GM19239 (cell line): ENCODE data around the gene TH.

ENCODE experiments used
- DNase-seq: peaks from one replicate; pipeline ENCODE4 v3.0.0; 2011; ENCODE audit warnings: low spot score; ENCODE audit not compliant: insufficient read length
- FAIRE-seq: peaks from 2 replicates; lab custom pipeline; 2011; peaks lifted over from hg19 to GRCh38; lab: Jason Lieb, UNC

TH gene

DNA sequence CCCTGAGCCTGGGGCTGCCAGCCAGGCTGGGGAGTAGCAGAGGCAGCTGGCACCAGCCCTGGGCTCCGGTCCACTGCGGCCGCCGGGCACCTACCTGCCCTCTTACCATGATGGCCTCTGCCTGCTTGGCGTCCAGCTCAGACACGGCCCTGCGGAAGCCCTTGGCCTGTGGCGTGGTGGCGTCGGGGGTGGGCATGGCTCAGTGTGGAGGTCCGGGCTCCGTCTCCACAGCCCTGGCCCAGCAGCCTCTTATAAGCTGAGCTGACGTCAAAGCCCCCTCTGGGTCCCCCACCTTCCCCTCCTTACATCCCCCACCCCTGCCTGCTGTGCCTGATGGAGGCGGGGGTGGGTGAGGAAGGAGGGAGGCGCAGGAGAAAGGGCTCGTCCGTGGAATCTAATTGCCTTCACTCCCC lies at the start of gene TH:
TH (minus strand) TSS at position 225 of the 413 bp plus-strand sequence; CDS start at position 196, 29 bp downstream.
- DNase-seq: no peak
- no peak for FAIRE-seq

DNA sequence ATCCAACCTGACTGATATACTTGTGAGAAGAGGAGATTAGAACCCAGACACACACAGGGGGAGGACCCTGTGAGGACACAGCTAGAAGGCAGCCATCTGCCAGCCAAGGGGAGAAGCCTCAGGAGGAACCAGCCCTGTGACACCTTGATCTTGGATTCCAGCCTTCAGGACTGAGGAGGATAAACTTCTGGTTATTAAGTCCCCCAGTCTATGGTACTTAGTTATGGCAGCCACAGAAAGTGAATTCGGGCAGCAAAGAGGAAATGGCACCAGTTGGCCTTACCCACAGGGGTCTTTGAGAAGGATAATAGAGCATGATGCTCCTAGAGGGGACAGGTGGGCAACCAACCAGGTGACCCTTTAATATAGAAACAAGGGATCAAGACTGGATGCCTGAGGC lies 49.4 kb upstream of the TH start:
- no peak for DNase-seq
- no peak for FAIRE-seq

DNA sequence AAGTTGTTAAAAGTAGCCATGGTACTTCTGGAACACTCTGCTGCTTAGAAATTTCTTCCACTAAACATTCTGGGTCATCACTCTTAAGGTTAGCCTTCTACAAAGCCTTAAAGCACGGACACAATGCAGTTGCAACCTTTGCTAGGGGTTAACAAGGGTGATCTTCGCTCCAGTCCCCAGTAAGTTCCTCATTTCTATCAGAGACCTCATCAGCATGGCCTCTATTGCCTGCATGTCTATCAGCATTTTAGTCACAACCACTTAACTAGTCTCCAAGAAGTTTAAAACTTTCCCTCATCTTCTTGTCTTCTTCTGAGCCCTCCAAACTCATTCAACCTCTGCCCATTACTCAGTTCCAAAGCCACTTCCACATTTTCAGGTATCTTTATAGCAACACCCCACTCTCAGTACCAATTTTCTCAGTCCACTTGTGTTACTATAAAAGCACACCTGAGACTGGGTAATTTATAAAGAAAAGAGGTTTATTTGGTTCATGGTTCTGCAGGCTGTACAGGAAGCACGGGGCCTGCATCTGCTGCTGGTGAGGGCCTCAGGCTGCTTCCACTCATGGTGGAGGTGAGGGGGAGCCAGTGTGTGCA lies 48.7 kb upstream of the TH start:
- DNase-seq (no peak), FAIRE-seq (no peak)

DNA sequence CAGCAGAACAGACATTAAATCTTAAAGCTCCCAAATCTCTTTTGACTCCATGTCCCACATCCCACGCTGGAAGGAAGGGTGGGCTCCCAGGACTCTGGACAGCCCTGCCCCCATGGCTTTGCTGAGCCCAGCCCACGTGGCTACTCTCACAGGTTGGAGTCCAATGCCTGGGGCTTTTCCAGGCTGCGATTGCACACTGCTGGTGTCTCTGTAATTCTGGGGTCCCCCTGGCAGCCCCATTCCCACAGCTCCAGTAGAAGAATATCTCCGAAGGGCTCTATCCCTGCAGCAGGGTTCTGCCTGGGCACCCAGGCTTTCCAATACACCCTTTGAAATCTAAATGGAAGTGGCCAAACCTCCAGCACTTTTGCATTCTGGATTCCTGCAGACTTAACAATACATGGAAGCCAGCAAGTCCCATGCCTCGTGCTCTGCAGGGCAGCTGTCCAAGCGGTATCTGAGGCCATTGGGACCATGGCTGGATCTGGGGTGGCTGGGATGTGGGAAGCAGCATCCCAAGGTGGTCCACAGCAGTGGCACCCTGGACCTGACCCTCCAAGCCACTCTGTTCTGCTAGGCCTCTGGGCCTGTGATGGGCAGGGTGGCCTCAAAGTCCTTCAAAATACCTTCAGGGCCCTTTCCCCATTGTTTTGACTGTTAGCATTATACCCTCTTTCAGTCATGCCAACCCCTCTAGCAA lies 47.9 kb upstream of the TH start:
- DNase-seq (no peak), FAIRE-seq (no peak)

DNA sequence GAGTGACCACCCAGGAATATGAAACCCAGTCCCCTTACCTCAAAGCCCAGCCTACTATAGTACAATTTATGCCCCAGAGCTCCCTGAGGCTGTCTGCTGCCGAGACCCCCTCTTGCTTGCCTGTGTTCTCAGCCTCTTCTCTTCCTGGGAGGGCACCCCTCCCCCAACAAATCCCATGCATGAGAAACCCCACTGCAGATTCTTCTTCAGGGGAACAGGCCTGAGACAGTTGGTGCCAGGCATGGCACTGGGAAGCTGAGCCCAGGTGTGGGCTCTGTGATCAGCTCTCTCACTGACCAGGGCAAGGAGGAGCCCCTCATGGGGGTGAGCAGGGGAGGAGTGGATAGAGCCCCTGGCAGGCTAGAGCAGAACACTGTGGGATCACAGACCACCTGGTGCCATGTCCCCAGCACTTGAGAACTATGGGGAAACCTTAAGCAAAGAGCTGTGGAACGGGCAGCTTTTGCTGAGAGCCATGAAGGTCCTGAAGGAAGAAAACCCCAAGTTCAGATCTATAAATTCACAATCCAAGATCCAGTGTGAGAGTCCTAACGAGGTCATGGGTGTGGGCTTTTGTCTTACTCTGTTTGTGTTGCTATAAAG lies 46.5 kb upstream of the TH start:
- DNase-seq: no peak
- FAIRE-seq: no peak

DNA sequence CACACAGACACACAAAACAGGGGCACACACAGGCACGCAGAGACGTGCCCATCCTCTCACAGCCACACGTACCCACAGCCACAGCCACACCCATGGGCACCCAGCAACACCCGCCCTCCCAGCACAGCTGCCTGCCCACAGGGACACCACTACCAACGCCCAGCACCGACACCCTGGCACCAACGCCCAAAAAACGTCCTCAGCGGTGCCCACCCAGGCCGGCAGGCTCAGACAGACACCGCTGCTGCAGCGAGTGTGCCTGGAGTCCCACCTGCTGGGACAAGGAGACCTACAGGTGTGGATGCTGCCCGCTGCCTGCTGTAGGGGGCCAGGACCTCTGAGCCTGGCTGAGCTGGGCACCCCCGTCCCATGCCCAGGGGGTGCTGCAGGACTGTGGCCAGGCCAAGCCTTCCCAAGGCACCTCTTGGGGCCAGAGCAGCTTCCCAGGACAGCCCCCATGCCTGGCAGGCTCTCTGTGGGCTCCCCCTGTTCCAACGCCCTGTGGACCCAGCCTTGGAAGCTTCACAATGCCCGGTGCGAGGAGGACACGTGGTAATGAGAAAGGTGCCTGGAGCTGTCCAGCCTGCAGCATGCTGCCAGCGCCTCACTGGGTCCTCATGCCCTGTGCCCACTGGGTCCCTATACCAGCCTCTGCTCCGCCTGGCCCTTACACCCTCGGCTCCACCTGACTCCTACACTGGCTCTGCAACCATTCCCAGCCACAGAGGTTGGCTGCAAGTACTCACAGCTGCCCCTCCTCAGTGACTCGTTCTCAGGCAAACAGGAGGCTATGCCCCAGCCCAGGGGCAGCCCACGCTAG lies 45.8 kb upstream of the TH start:
- DNase-seq: no peak

DNA sequence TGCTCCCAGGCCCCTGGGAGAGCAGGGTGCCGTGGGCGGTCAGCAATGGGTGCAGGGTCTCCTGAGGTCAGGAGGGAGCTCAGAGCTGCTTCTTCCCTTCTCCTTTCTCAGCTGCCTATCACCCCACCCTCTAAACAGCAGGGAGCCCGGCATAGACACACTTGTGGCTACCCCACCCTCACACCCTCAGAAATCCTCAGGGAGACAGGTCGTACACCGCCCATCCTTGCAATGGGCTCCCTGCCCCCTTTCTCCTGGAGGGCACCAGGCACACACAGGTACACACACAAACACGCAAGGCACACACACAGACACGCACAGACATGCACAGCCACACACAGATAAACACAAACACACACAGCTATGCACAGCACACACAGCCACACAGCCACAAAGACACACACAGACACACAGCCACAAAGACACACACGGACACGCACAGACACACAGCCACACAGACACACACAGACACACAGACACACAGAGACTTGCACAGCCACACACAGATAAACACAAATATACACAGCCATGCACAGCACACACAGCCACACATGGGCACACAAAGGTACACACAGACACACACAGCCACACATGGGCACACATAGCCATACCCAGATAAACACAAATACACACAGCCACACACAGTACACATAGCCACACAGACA lies 44.9 kb upstream of the TH start:
- FAIRE-seq (no peak), DNase-seq (no peak)

More for the DNA sequence above, 45.8 kb upstream of the TH start:
- no peak for FAIRE-seq

DNA sequence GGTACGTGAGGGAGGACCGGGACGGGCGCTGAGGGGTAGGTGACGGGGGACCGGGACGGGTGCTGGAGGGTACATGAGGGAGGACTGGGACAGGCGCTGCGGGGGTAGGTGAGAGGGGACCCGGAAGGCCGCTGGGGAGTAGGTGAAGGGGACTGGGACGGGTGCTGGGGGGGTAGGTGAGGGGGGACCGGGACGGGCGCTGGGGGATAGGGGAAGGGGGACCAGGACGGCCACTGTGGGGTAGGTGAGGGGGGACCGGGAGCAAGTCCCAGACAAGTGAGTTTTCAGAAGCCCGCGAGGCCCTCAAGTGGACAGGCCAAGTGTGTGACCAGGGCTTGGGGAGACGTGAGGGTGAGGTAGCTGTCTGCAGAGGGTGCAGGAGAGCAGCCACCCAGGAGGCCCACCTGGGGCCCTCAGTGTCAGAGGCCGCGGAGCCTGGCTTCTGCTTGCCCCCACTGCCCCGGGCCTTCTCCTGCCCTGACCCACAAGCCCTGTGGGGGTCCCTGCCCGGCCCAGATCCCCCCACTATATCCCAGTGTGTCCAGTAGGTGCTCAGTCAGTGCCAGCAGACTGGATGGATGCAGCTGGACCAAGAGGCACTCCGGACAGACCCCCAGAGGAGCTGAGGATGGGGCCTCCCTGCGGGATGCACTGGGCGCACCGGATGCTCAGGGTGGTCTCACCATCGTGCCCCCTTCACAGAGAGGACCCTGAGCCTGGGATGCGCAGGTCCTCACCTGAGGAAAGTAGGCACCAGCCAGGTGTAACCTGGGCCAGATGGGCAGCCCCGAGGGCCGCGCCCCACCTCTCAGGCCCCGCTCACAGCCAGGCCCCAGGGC lies 44.2 kb upstream of the TH start:
- no peak for DNase-seq
- FAIRE-seq: no peak

DNA sequence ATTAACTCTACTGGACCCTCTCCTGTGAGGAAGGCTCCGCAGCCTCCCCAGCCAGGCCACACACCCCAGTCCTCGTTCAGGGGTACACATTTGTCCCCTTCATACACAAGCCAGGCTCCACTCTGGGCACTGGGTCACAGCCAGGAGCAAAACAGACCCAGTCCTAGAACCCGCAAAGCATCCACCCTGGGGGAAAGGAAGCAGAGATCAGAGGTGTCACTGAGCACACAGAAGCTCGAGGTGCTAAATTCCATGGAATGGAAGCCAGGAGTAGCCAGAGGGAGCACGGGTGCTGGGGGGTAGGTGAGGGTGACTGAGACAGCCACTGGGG lies 43.6 kb upstream of the TH start:
- no peak for FAIRE-seq
- DNase-seq: no peak

DNA sequence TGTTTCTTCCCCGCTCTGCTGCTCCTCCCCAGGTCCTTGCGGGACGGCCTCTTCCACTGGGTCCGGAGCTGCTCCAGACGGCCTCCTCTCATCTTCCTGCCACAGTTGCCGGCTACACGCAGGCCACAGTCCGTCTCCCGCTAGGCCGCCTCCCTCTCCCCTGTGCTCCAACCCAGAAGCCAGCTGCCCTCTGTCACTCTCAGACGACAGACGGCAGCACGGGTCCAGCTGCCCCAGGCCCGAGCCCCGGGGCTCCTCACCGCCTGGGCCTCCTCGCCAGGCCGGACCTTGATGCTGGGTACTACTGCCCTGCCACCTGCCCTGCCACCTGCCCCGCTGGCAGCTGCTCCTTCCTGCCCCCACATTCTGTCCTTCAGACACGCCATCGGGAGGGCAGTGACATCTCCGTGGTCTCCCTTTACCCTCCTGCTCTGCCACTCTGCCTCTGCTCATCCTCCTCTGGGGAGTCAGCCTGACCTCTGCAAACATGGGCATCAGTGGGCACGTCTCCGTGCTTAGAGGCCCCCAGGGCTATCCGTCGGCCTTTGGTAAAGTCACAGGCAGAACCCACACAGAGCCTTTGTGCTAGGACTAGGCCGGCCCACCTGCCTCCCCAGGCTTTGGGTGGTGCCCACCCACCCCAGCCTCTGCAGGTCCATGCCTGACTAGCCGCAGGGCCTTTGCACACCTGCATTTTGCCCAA lies 43.1 kb upstream of the TH start:
- no peak for FAIRE-seq

DNA sequence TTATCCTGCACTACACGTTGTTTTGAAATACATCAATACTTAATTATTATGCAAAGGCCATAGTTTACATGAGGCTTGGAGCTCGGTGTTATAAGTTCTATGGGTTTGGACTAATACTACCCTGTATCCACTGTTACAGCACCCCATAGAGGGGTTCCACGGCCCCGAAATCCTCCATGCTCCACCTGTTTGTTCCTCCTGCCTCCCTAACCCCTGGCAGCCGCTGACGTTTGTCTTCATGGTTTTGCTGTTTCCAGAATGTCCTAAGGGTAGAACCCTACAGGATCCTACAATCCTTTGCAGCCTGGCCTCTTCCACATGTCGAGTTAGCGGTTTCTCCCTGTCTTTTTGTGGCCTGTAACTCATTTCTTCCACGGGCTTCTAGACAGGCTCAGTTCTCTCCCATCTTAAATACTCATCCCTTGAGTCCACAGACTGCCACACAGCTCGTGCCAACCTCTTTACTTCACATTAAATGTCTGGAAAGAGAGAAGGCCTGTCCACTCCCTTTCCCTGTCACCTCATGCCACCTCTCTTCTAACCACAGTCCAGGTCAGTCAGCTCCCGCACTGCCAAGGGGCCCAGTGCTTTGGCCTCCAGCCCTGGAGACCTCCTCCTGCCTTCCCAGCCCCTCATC lies 42.4 kb upstream of the TH start:
- FAIRE-seq (no peak), DNase-seq (no peak)

More for the DNA sequence above, 43.1 kb upstream of the TH start:
- no peak for DNase-seq

DNA sequence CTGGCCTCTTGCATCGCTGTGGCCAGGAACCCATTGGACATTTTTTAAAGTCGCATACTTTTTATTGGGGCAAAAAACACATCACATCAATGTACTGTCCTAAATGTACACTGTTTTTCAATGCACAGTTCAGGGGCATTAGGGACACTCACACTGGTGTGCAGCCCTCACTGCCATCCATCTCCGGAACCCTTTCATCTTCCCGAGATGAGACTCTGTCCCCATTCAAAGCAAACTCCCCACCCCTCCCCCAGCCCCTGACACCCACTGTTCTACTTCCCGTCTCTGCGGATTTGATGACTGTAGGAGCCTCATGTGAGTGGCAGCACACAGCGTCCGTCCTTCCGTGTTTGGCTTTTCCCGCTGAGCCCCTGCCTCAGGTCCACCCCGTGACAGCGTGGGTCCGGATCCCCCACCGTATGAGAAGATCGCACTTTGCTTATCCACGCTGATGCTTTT lies 41.8 kb upstream of the TH start:
- no peak for FAIRE-seq
- no peak for DNase-seq

DNA sequence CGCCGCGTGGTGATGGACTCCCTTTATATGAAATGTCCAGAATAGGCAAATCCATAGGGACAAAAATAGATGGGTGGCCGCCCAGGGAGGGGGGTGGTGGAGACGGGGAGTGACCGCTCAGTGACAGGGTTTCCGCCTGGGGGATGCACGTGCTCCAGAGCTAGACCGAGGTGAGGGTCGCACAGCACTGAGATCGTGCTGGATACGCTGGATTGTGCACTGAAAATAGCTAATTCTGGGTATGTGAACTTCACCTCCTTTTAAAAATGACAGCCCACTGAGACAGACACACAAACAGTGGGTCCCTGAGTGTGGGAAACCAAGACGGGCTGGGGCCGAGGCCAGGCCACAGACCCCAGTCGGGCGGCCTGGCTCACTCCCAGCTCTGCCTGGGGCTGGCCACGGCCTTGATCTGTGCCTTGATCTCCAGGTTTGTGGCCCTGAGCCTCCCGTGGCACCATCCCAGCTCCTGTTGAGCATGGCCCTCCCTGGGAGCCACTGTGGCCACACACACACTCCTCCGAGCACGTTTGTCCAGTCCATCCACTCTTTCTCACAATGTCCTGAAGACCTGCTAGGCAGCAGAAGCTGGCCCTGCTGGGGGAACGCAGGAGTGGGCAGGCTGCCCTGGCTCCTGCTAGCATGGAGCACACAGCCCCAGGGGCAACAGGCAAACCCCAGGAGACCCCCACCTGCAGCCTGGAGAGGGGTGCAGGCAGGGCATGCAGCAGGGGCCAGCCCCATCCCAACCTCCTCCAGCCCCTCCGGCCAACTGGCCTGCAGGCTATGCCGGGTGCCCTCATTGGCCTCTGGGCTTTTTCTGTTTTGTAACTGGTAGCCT lies 41.0 kb upstream of the TH start:
- FAIRE-seq (no peak), DNase-seq (no peak)

DNA sequence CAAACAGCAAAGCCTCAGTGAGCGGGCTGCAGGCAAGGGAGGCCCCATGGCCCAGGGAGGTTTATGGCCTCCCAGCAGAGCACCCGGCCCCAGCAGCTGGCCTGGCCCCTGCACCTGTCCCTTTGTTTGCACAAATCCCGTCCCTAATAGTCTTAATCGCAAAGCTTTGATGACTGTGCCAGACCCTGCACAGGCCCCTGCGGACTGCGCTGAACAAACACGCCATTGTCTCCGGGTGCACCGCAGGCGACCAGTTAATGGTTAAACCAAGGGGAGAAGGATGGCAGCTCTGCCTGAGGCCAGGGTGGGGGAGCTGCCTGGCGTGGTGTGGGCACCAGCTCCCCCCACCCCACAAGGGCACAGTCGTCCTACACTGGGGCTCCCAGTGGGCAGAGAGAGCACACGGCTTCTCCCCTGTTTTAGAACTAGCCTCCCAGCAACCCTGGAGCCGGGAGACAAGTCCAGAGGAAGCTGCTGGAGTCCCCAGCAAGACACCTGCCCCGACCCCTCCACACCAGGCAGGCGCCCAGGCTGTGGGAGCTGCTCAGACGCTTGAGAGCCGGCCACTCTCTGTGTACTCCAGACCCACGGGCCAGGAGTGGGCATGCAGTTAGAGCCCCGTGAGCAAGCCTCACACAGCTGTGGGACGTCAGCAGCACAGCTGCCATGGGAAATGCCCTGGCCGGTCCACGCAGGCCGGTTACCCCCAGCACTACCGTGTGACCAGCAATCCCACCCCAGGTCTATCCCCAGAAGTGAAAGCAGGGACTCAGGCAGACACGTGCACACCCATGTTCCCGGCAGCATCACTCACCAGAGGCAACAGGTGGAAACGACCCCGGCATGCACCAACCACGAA lies 39.7 kb upstream of the TH start:
- FAIRE-seq (no peak), DNase-seq (no peak)

DNA sequence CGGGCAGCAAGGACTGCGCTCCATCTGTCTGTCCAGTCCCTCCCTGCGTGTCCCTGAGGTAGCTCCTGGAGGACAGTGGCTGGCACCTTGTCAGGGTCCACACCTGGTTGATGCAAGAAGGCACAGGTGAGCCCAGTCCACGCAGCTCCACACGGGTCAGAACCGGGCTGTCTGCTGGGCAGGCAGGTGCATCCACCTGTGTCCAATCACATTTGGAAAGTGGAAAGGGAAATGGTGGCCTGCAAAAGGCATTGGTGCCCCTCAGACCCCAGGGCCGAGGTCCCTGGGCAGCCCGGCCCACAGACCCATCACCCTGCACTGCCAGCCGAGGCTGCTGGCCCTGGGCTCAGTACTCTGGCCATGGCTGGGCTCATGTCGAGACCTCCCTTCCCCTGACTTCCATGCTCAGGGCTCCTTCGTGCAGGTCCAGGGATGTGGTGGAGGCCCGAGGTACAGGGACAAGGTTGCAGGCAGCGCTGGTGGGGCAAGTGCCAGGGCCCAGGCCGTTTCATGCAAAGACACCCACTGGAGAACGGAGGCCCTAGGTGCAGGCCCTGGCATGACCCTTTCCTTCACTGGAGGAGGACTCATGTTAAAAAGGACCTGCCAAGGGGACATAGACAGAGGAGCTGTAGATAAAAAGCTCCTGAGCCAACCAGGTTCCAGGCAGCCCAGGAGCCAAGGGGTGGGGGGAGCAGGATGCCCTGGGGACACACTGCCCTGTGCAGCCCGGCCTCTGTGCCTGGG lies 38.9 kb upstream of the TH start:
- DNase-seq: no peak
- FAIRE-seq: no peak

DNA sequence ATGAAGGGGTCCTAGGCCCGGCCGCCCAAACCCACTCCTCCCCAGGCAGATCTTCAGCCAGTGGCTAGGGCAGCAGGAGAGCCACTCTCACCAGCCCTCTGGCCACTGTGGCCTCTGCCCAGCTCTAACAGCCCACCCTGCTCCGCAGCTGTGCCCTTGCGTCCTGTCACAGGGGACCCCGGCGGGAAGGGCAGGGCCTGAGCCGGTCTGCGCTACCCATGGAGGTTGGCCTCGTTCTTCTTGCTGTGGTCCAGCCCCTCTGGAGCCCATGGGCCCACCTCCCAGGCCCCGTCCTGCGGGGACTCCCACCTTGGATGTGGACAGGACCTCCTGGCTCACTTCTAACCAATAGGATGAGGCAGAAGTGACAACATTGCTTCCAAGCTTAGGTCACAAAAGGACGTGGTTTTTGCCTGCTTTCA lies 38.3 kb upstream of the TH start:
- FAIRE-seq (no peak), DNase-seq (no peak)
